HG03354 (cell line): ENCODE measurements around the gene PEPD.

Experiments
- ATAC-seq: cut with Tn5 transposase; IDR thresholded peaks from one replicate; pipeline ENCODE4 v1.9.1; 2021; ENCODE audit warnings: mild to moderate bottlenecking; ENCODE audit not compliant: unreplicated experiment, poor library complexity, severe bottlenecking

The PEPD gene

GRCh38 chr19:33464010-33464732, 57.4 kb downstream of the PEPD start:
- ATAC-seq = no peak

DNA sequence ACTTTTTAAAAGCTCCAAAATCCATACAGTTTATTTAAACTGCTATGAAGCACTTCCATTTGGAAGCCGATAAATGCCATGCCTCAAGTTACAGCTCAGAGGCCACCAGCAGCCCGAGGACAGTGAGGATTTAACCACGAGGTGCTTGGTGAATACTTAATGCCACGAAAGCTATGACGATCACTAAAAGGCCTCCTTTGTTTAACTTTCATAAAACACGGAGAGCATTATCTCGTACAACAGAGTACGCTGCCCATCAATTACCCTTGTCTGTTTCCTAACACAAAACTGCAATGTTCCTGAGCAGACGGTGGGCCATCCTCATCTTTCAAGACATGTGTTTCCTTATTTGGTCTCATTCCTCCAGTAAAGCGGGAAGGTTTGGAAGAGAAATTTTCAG, 58.4 kb downstream of the PEPD start:
- ATAC-seq = no peak

DNA sequence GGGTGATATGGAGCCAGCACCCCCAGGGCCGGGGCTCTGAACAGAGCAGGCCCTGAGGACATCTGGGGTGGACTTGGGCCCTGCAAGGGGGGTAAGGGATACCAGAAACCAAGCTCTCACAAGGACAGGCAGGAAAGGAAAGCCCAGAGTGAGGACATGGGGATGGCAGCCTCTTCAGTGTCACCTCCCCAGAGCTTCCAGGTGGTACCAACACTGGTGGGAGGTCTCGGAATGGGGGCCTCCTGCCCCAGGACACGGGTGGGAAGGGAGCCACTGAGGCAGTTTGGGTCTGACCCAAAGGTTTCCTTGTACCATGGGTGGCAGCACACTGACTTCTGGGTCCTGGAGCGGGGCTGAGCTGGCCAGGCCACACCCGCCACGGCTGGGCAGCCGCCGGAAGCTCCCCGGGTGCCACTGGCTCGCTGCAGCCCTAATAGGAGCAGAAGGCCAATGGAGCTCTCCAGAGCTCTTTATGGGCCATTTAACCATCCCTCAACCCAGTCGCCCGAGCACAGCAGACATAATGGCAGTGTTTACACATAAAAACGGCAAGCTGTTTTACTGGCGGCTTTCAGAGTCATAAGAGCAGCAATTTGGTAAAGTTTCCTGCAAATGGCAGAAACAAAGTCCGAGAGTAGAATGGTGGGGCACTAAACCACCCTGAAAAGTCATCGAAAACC, 59.3 kb downstream of the PEPD start:
- no peak for ATAC-seq

DNA sequence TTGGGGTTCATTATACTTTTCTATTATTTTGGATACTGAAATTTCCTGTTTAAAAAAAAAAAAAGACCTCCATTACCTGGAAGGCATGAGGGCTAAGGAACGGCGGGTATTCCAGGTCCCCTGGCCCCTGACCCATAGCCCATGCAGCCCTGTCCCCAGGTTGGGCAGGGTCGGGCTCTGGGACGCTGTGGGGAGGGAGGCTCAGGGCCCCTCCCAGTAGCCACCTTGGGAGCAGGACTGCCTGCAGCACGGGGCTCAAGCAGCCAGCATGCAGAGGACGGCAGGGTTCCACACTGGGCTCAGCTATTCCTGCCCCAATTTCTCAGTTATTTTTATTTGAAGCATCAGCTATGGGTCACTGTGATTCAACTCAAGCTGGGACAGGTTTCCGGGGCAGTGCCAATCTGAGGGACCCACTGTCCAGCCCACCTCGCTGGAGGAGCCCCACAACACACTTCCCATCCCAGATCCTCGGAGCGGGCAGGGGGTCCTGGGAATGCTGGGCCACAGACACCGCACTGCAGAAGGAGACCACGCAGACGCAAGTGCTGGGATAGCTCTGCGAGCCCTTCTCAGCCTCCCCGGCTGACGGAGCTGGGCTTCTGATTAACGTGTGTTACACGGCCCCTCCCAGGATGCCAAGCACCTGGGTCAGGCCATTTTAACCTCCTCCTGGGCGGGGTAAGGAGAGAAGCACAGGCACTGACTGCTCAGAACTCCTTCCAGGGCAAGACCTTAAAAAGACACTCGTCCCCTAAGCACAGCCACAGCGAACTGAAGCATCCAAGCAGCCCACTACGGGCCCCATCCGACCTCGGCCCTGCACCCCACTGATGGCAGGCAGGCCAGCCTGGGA, 60.1 kb downstream of the PEPD start:
- no peak for ATAC-seq

- ATAC-seq = no peak
Observed at GRCh38 chr19:33460221-33460908, 61.2 kb downstream of the PEPD start.

DNA sequence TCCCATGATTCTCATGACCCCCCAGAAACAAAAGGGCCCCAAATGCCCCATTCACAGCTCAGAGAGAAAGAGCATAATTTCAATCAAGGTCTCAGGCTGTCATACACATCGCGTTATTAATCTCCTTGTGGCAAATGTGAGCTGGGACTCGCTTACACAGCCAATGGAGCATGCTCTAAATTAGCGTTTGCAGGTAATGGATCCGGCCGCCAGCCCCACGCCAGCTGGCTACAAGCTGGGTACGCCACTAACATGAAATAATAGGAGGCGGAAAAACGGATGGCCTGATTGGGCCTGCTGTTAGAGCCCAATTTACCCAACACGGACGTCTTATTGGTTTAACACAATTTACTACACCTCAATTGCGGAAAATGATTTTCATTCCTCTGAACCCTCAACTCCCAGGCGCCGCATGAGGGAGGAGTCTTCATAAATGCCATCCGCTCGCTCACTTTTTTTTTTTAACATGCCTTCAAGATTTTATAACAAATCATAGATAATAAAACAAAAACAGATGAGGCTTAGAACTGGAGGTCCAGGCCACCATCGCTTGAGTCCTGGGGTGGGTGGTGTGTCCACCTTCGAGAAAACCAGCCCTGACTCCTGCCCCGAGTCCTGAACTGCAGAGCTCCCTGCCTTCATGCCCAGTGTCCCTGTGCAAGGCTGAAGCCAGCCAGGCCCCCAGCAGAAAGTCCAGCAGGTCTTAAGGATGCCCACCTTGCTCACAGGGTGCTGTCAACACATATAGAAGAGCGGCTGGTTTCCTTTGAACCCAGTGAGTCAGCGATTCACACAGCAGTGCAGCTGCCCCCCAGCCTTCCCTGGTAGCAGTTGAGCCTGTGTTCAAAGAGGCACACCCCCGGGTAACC, 62.1 kb downstream of the PEPD start:
- ATAC-seq = no peak

GRCh38 chr19:33458807-33459206, 62.8 kb downstream of the PEPD start:
- ATAC-seq = no peak

DNA sequence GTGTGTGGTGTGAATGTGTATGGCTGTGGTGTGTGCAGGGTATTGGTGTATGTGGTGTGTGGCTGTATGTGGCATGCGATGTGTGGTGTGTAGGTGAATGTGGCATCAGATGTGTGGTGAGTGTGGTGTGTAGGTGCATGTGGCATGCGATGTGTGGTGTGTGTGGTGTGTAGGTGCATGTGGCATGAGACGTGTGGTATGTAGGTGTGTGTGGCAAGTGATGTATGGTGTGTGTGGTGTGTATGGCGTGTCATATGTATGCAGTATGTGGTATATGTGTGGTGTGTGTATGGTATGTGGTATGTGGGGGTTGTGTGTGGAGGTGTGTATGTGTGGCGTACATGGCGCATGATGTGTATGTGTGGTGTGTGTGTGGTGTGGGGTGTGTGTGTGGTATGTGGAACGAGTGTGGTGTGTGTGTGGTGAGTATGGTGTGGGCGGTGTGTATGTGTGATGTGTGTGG, 63.4 kb downstream of the PEPD start:
- no peak for ATAC-seq

DNA sequence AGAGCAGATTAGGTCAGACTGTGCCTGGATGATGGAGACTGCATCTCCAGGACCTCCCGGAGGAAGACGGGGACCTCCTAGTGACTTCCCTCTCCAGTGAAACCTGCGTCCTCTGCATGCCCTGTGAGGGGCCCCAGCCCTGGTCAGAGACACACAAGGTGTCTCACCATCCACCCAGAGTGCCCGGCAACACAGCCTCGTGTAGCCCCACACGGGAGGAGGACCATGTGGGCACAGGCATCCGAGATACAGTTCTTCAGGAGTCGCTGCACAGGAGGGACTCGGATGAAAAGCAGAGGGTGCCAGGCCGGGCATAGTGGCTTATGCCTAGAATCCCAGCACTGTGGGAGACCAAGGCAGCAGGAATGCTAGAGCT, 64.8 kb downstream of the PEPD start:
- no peak for ATAC-seq

- no peak for ATAC-seq
Observed at GRCh38 chr19:33456076-33456844, 65.3 kb downstream of the PEPD start.

DNA sequence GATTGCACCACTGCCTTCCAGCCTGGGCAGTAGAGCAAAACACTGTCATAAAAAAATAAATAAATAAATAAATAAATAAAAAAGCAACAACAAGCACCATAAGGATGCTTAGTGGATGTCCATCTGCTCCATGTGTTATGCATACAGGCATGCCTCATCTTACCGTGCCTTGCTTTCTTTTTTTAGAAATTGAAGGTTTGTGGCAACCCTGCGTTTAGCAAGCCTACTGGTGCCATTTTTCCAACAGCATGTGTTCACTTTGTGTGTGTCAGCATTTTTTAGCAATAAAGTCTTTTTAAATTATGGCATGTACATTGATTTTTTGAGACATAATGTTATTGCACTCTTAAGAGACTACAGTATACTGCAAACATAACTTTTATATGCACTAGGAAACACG, 68.3 kb downstream of the PEPD start:
- ATAC-seq = no peak

- ATAC-seq = no peak
Observed at GRCh38 chr19:33450689-33451088, 70.9 kb downstream of the PEPD start.

- no peak for ATAC-seq
Observed at GRCh38 chr19:33449799-33450198, 71.8 kb downstream of the PEPD start.

DNA sequence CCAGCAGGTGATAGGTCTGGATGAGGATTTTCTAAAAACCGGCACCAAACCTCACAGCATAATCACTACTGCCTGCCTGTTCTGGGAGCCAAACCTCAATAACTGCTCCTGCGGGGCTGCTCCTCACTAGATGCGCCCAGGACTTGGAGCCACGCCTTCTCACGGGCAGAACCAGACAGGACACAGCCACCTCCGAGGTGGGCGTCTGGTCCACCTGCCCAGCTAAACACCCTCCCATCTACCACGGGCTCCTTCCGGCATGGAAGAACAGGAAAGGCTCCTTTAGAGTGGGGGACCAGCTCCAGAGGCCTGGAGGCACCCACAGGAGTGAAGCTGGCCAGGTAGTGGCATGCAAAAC, 73.5 kb downstream of the PEPD start:
- no peak for ATAC-seq

DNA sequence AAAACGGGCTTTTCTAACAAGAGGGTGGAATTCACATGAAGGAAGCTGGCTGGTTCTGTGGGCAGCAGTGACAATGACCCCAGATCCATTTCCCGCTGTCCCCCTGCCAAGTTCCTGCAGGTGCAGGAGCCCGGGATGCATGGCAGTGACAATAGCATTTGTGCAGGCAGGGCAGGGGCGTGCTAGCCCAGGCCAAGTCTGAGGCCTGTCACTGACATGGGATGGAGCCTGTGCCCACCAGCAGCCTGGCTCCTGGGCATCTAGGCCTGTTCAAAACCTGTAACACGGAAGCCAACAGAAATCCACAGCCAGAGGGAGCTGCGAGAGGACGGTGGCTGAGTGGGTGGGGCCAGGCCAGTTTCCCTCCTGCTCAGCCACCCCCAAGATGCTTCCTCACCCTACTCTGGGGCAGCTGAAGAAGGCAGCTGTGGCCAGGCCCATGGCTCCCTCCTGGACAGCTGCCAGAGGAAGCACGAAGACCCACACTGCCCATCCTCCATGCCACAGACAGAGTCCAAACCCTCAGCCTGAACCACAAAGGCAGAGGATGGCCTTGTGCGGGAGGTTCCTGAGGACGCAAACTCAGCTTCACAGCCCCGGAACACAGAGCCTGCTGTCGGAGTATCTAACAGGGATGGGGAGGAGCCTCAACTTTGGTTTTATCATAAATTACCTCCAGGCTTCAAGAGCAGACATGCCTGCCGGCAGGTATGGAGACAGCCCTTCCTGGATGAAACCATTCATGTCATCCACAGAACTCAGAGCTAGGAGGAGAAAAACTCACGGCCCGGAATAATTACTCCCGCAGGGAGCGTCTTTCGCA, 74.0 kb downstream of the PEPD start:
- no peak for ATAC-seq

DNA sequence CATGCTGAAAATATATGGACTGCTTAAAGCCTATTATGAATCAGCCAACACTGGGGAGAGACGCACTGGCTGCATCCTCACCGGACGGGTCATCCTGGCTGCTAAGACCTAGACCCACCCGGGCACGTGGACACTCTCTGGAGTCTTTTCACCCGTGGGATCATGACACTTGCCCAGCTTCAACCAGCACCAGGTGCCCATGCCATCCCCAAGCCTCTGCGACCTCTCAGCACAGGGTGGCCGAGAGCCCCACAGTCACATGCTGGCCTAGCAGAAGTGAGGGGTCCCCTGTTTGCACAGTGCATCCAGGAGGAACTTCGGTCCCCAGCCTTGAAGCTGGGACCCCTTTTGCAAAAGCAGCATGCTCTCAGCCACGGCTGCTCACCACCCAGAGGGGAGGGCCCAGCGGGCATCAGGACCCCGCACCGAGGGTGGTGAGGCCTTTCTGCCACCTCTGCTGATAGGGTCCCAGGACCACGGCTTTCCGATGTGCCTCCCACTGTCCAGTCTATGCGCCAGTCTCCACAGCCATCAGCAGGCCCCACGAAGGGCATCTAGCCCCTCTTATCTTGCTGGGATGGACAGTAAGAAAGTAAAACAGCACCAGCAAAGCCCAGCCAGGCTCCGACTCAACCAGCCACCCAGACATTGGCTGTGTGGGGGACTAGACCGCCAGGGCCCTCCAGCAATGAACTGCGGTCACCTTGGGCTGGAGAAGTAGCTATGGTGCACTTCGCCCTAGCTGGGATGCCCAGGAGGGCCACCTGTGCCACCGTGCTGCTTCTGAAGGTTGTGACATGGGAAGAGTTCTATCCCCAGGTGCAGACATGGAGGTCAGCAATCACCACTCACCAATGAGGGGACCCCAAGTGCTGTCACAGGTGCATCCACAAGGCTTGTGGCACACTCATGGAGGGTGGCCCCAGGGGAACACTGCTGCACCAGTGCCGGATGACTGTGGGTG, 75.0 kb downstream of the PEPD start:
- no peak for ATAC-seq
